ENCODE results near the gene CALML5.

- TF ChIP-seq CTCF (IDR thresholded peaks at IDR 0.05): no peak
- no peak for TF ChIP-seq POLR2A (IDR thresholded peaks at IDR 0.05)
Measured at GRCh38 chr10:5526691-5527331, 27.4 kb upstream of the CALML5 start.

All from body of pancreas (tissue), 4 donors.